HG03159 (cell line): ENCODE results near the gene HYLS1.

ENCODE experiments used
- ATAC-seq: cut with Tn5 transposase; IDR thresholded peaks from one replicate; pipeline ENCODE4 v1.9.1; 2021; ENCODE audit warnings: mild to moderate bottlenecking, moderate library complexity; ENCODE audit not compliant: unreplicated experiment

Gene HYLS1

GRCh38 chr11:125948278-125949051 is 61.0 kb downstream of the HYLS1 start:
- no peak for ATAC-seq

GRCh38 chr11:125949271-125950177 is 62.1 kb downstream of the HYLS1 start:
- ATAC-seq, result no peak

- ATAC-seq, result no peak
Measured at GRCh38 chr11:125950178-125950490, 62.7 kb downstream of the HYLS1 start.
